ENCODE measurements around the gene NDOR1. TPM values are rescaled to one million over a fixed set of nuclear protein-coding genes. Genes with fewer than 3 reads are reported as not detected.

NDOR1 gene
- total RNA-seq, 1 donor from 2014 or later, result 27.0 TPM

- no peaks in the 10 kb centered on the region for H3K9me3 ChIP-seq
- peaks cover 25% of the 10 kb centered on the region in 2 donors for H3K4me1 ChIP-seq
- intact Hi-C loops (cut with DNase I), result no loop called here
- H3K27me3 ChIP-seq, result peaks cover 54% of the 10 kb centered on the region
- H3K27ac ChIP-seq, result no peak overlapping the region
- TF ChIP-seq, protein P1, sequence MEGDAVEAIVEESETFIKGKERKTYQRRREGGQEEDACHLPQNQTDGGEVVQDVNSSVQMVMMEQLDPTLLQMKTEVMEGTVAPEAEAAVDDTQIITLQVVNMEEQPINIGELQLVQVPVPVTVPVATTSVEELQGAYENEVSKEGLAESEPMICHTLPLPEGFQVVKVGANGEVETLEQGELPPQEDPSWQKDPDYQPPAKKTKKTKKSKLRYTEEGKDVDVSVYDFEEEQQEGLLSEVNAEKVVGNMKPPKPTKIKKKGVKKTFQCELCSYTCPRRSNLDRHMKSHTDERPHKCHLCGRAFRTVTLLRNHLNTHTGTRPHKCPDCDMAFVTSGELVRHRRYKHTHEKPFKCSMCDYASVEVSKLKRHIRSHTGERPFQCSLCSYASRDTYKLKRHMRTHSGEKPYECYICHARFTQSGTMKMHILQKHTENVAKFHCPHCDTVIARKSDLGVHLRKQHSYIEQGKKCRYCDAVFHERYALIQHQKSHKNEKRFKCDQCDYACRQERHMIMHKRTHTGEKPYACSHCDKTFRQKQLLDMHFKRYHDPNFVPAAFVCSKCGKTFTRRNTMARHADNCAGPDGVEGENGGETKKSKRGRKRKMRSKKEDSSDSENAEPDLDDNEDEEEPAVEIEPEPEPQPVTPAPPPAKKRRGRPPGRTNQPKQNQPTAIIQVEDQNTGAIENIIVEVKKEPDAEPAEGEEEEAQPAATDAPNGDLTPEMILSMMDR (IDR thresholded peaks at IDR 0.05), result no peak
- no peak for DNase-seq (ENCODE audit: low spot score in 2 of 2)
- no peaks in the 10 kb centered on the region for H3K36me3 ChIP-seq
- no peak overlapping the region for H3K4me3 ChIP-seq
These were observed 38.9 kb upstream of the NDOR1 start for GRCh38 chr9:137166380-137167229.

GRCh38 chr9:137167277-137167746 is 38.2 kb upstream of the NDOR1 start:
- intact Hi-C loops (cut with DNase I), result no loop called here
- DNase-seq (ENCODE audit: low spot score in 2 of 2), result no peak
- H3K27ac ChIP-seq, result no peak overlapping the region
- H3K36me3 ChIP-seq, result no peaks in the 10 kb centered on the region
- H3K4me1 ChIP-seq, result peaks cover 21% of the 10 kb centered on the region in 2 donors
- peaks cover 48% of the 10 kb centered on the region for H3K27me3 ChIP-seq
- H3K9me3 ChIP-seq, result no peaks in the 10 kb centered on the region
- TF ChIP-seq, protein P1 (IDR thresholded peaks at IDR 0.05), result no peak
- no peak overlapping the region for H3K4me3 ChIP-seq

DNA sequence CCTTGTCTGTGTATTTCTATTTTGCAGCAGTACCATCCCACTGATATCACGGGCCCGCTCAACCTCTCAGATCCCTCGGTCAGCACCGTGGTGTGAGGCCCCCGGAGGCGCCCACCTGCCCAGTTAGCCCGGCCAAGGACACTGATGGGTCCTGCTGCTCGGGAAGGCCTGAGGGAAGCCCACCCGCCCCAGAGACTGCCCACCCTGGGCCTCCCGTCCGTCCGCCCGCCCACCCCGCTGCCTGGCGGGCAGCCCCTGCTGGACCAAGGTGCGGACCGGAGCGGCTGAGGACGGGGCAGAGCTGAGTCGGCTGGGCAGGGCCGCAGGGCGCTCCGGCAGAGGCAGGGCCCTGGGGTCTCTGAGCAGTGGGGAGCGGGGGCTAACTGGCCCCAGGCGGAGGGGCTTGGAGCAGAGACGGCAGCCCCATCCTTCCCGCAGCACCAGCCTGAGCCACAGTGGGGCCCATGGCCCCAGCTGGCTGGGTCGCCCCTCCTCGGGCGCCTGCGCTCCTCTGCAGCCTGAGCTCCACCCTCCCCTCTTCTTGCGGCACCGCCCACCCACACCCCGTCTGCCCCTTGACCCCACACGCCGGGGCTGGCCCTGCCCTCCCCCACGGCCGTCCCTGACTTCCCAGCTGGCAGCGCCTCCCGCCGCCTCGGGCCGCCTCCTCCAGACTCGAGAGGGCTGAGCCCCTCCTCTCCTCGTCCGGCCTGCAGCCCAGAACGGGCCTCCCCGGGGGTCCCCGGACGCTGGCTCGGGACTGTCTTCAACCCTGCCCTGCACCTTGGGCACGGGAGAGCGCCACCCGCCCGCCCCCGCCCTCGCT is 37.5 kb upstream of the NDOR1 start:
- no peak for DNase-seq (ENCODE audit: low spot score in 2 of 2)
- Histone ChIP-seq H3K27ac (no peak overlapping the region), H3K27me3 (peaks cover 42% of the 10 kb centered on the region), H3K36me3 (no peaks in the 10 kb centered on the region), H3K9me3 (no peaks in the 10 kb centered on the region), H3K4me1 (peaks cover 15 to 16% of the 10 kb centered on the region in 2 donors), H3K4me3 (peak overlapping the region; percentile 38 to 60)
- TF ChIP-seq, protein P1 (IDR thresholded peaks at IDR 0.05), result no peak
- intact Hi-C loops (cut with DNase I), result no loop called here

- peak overlapping the region; percentile 38 to 60 for H3K4me3 ChIP-seq
- intact Hi-C loops (cut with DNase I), result no loop called here
- DNase-seq (ENCODE audit: low spot score in 2 of 2), result no peak
- no peaks in the 10 kb centered on the region for H3K36me3 ChIP-seq
- H3K9me3 ChIP-seq, result no peaks in the 10 kb centered on the region
- peaks cover 11 to 15% of the 10 kb centered on the region in 2 donors for H3K4me1 ChIP-seq
- peaks cover 38% of the 10 kb centered on the region for H3K27me3 ChIP-seq
- TF ChIP-seq, protein P1 (IDR thresholded peaks at IDR 0.05), result no peak
- H3K27ac ChIP-seq, result no peak overlapping the region
These were observed 37.0 kb upstream of the NDOR1 start for GRCh38 chr9:137168573-137168903.

DNA sequence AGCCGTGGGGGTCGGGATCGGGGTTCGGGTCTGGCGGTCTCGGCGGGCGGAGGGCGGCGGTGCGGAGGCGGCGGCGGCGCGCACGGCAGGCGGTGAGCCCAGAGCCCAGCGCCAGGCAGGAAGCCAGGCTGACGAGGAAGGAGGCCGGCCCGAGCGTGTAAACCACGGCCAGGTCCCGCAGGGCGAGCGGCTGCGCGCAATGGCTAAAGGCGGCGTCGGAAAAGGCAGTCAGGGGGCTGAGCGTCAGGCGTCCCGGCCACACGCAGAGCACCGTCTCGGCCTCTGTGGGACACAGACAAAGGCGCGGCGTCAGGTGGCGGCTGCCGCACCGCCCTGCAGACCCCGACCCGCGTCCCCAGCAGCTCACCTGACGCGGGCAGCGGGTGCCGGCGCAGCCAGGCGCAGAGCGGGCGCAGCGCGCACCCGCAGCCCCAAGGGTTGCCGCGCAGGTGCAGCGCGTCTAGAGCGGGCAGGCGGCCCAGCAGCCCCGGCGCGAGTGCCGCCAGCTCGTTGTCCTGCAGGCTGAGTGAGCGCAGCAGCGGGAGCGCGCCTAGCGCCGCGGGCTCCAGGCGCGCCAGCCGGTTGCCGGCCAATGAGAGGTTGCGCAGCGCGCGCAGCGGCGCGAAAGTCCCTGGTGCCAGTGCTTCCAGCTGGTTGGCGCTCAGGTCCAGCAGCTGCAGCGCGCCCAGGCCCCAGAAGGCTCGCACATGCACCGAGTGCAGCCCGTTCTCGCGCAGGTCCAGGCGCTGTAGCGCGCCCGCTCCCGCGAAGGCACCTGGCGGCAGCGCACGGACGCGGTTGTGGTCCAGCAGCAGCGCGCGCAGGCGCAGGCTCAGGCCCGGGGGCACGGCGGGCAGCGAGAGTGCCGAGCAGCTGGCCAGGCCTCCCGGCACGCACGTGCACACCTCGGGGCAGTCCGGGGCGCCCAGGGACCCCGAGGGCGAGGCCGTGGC is 36.3 kb upstream of the NDOR1 start:
- H3K27me3 ChIP-seq, result peaks cover 33% of the 10 kb centered on the region
- DNase-seq (ENCODE audit: low spot score in 2 of 2), result no peak
- H3K4me1 ChIP-seq, result peaks cover 11 to 15% of the 10 kb centered on the region in 2 donors
- H3K36me3 ChIP-seq, result no peaks in the 10 kb centered on the region
- no peak overlapping the region for H3K27ac ChIP-seq
- no peaks in the 10 kb centered on the region for H3K9me3 ChIP-seq
- intact Hi-C loops (cut with DNase I), result no loop called here
- TF ChIP-seq, protein P1 (IDR thresholded peaks at IDR 0.05), result no peak
- H3K4me3 ChIP-seq, result peak overlapping the region; percentile 38 to 60

All from ascending aorta (tissue), 2 donors.